Thyroid gland (tissue), 4 donors: Measurements from ENCODE around the gene SKIC2.

Experiments used
- POLR2A ChIP-seq, 2 donors: fragments of 450-650 bp; IDR thresholded peaks; one replicate each; pipeline ENCODE4 v1.6.1; 2017; ENCODE audit warnings: antibody characterized with exemption in 2 of 2, mild to moderate bottlenecking in 2 of 2, moderate library complexity in 1 of 2
- TF ChIP-seq, protein P1 (sequence below), 6 experiments: fragments of 200-600 bp in 3 of 6; fragments of 450-650 bp in 3 of 6; sonication (generic) in 3 of 6; IDR thresholded peaks; one replicate each; pipeline ENCODE4 v1.5.1; 2016 to 2019; ENCODE audit warnings: antibody characterized with exemption in 6 of 6, mild to moderate bottlenecking in 2 of 6, inconsistent platforms in 1 of 6, moderate library complexity in 1 of 6

GRCh38 chr6:31947864-31948263, 11.1 kb upstream of the SKIC2 start:
- no peak for TF ChIP-seq POLR2A (IDR thresholded peaks at IDR 0.05)
- TF ChIP-seq, protein P1, sequence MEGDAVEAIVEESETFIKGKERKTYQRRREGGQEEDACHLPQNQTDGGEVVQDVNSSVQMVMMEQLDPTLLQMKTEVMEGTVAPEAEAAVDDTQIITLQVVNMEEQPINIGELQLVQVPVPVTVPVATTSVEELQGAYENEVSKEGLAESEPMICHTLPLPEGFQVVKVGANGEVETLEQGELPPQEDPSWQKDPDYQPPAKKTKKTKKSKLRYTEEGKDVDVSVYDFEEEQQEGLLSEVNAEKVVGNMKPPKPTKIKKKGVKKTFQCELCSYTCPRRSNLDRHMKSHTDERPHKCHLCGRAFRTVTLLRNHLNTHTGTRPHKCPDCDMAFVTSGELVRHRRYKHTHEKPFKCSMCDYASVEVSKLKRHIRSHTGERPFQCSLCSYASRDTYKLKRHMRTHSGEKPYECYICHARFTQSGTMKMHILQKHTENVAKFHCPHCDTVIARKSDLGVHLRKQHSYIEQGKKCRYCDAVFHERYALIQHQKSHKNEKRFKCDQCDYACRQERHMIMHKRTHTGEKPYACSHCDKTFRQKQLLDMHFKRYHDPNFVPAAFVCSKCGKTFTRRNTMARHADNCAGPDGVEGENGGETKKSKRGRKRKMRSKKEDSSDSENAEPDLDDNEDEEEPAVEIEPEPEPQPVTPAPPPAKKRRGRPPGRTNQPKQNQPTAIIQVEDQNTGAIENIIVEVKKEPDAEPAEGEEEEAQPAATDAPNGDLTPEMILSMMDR (IDR thresholded peaks at IDR 0.05): no peak
